MG63 (cell line): ENCODE measurements around the gene ZNF565. TPM values are rescaled to one million over a fixed set of nuclear protein-coding genes. Genes with fewer than 3 reads are reported as not detected.
"Not testable (repeated sequence)": the region's sequence is repeated elsewhere in the genome, so short reads cannot be mapped to it uniquely, and the experiment has no call there.

Experiments used
- DNase-seq: peaks from one replicate; pipeline ENCODE4 v3.0.0-alpha.2; 2020
- H3K27me3 ChIP-seq: fragments of 250-450 bp; sonication (Bioruptor Pico); 2 replicates; pipeline ENCODE4 v1.5.1; 2020; ENCODE audit warnings: mild to moderate bottlenecking, moderate library complexity
- H3K36me3 ChIP-seq: fragments of 250-450 bp; sonication (Bioruptor Pico); 2 replicates; pipeline ENCODE4 v1.5.1; 2020; ENCODE audit warnings: mild to moderate bottlenecking, moderate library complexity
- H3K4me3 ChIP-seq: fragments of 250-450 bp; sonication (Bioruptor Pico); 2 replicates; pipeline ENCODE4 v1.5.1; 2020; ENCODE audit warnings: mild to moderate bottlenecking, moderate library complexity
- H3K9me3 ChIP-seq: fragments of 250-450 bp; sonication (Bioruptor Pico); 2 replicates; pipeline ENCODE4 v1.5.1; 2020; ENCODE audit warnings: mild to moderate bottlenecking, moderate library complexity
- total RNA-seq: library from RNA; depleted of rRNA; stranded (reverse); fragments of >200 nt; shearing (Covaris generic); gene quantifications from 2 replicates; pipeline ENCODE4 v1.2.3, GENCODE V29; 2014; ENCODE audit warnings: low replicate concordance

The ZNF565 gene
- total RNA-seq, 1 experiment from 2014 or later: 3.9 TPM

GRCh38 chr19:36225219-36225892, 10.9 kb upstream of the ZNF565 start:
- peaks cover 93% of the 10 kb centered on the region for H3K36me3 ChIP-seq
- no peak overlapping the region for H3K4me3 ChIP-seq

GRCh38 chr19:36222503-36222902, 8.0 kb upstream of the ZNF565 start:
- peaks cover 93% of the 10 kb centered on the region for H3K36me3 ChIP-seq
- no peaks in the 10 kb centered on the region for H3K27me3 ChIP-seq
- no peak overlapping the region for H3K4me3 ChIP-seq
- no peak for DNase-seq
- H3K9me3 ChIP-seq: peaks cover 2% of the 10 kb centered on the region

More at GRCh38 chr19:36225219-36225892, 10.9 kb upstream of the ZNF565 start:
- Histone ChIP-seq H3K9me3 (peaks cover 6% of the 10 kb centered on the region), H3K27me3 (no peaks in the 10 kb centered on the region)
- DNase-seq: no peak

GRCh38 chr19:36221474-36221873, 7.0 kb upstream of the ZNF565 start:
- Histone ChIP-seq H3K9me3 (peaks cover 2% of the 10 kb centered on the region), H3K27me3 (no peaks in the 10 kb centered on the region), H3K36me3 (peaks cover 88% of the 10 kb centered on the region), H3K4me3 (no peak overlapping the region)
- no peak for DNase-seq

- H3K9me3 ChIP-seq: peaks cover 4% of the 10 kb centered on the region; the same call in 1 of the 2 replicates
- peak; percentile 4 for DNase-seq
- H3K4me3 ChIP-seq: peak overlapping the region; percentile 87
- peaks cover 51% of the 10 kb centered on the region for H3K36me3 ChIP-seq
- no peaks in the 10 kb centered on the region for H3K27me3 ChIP-seq
These were observed 1.0 kb upstream of the ZNF565 start for GRCh38 chr19:36215276-36216123.

- Histone ChIP-seq H3K36me3 (peaks cover 25% of the 10 kb centered on the region), H3K9me3 (peaks cover 4% of the 10 kb centered on the region; the same call in 1 of the 2 replicates), H3K4me3 (no peak overlapping the region), H3K27me3 (no peaks in the 10 kb centered on the region)
- DNase-seq: no peak
These were observed 1.6 kb downstream of the ZNF565 start for GRCh38 chr19:36212895-36213294.

GRCh38 chr19:36210497-36210896, 4.0 kb downstream of the ZNF565 start:
- DNase-seq: no peak
- Histone ChIP-seq H3K27me3 (no peaks in the 10 kb centered on the region), H3K4me3 (no peak overlapping the region), H3K9me3 (peaks cover 4% of the 10 kb centered on the region; the same call in 1 of the 2 replicates), H3K36me3 (peaks cover 10% of the 10 kb centered on the region)

- peaks cover 4% of the 10 kb centered on the region; the same call in 1 of the 2 replicates for H3K9me3 ChIP-seq
- no peak overlapping the region for H3K4me3 ChIP-seq
- H3K27me3 ChIP-seq: no peaks in the 10 kb centered on the region
- peaks cover 6% of the 10 kb centered on the region; the same call in 1 of the 2 replicates for H3K36me3 ChIP-seq
- no peak for DNase-seq
These were observed 5.1 kb downstream of the ZNF565 start for GRCh38 chr19:36209372-36209771.

- Histone ChIP-seq H3K36me3 (peaks cover 6% of the 10 kb centered on the region), H3K27me3 (no peaks in the 10 kb centered on the region), H3K9me3 (peaks cover 4% of the 10 kb centered on the region; the same call in 1 of the 2 replicates), H3K4me3 (no peak overlapping the region)
- DNase-seq: no peak
These were observed 6.7 kb downstream of the ZNF565 start for GRCh38 chr19:36207605-36208252.

- Histone ChIP-seq H3K4me3 (no peak overlapping the region), H3K27me3 (no peaks in the 10 kb centered on the region), H3K9me3 (no peaks in the 10 kb centered on the region), H3K36me3 (no peaks in the 10 kb centered on the region; the same call in 1 of the 2 replicates)
- DNase-seq: no peak
These were observed 11.2 kb downstream of the ZNF565 start for GRCh38 chr19:36203293-36203692.

GRCh38 chr19:36201684-36202083, 12.8 kb downstream of the ZNF565 start:
- H3K9me3 ChIP-seq: no peaks in the 10 kb centered on the region
- no peak for DNase-seq
- no peak overlapping the region for H3K4me3 ChIP-seq
- no peaks in the 10 kb centered on the region; the same call in none of the 2 replicates for H3K36me3 ChIP-seq
- H3K27me3 ChIP-seq: no peaks in the 10 kb centered on the region

- Histone ChIP-seq H3K27me3 (no peaks in the 10 kb centered on the region), H3K36me3 (peaks cover 14% of the 10 kb centered on the region)
- no peak for DNase-seq
These were observed 16.3 kb downstream of the ZNF565 start for GRCh38 chr19:36198119-36198518.

GRCh38 chr19:36196249-36196648, 18.2 kb downstream of the ZNF565 start:
- Histone ChIP-seq H3K36me3 (peaks cover 14% of the 10 kb centered on the region), H3K27me3 (no peaks in the 10 kb centered on the region), H3K9me3 (no peaks in the 10 kb centered on the region), H3K4me3 (no peak overlapping the region)
- DNase-seq: no peak

More at GRCh38 chr19:36198119-36198518, 16.3 kb downstream of the ZNF565 start:
- Histone ChIP-seq H3K9me3 (no peaks in the 10 kb centered on the region), H3K4me3 (no peak overlapping the region)

- not testable (repeated sequence) for DNase-seq, H3K4me3 ChIP-seq, H3K27me3 ChIP-seq, H3K9me3 ChIP-seq
- peaks cover 20% of the 10 kb centered on the region for H3K36me3 ChIP-seq
These were observed 27.7 kb downstream of the ZNF565 start for GRCh38 chr19:36186722-36187121.

GRCh38 chr19:36183245-36183628, 31.2 kb downstream of the ZNF565 start:
- H3K36me3 ChIP-seq: peaks cover 15% of the 10 kb centered on the region
- H3K9me3 ChIP-seq: no peaks in the 10 kb centered on the region
- DNase-seq: no peak
- no peak overlapping the region for H3K4me3 ChIP-seq
- H3K27me3 ChIP-seq: no peaks in the 10 kb centered on the region

- Histone ChIP-seq H3K27me3 (no peaks in the 10 kb centered on the region), H3K9me3 (no peaks in the 10 kb centered on the region), H3K36me3 (peaks cover 15% of the 10 kb centered on the region), H3K4me3 (no peak overlapping the region)
- no peak for DNase-seq
These were observed 31.7 kb downstream of the ZNF565 start for GRCh38 chr19:36182612-36183244.

GRCh38 chr19:36179077-36179476, 35.4 kb downstream of the ZNF565 start:
- DNase-seq, H3K9me3 ChIP-seq: not testable (repeated sequence)

More at GRCh38 chr19:36179077-36179476, 35.4 kb downstream of the ZNF565 start:
- H3K27me3 ChIP-seq, H3K4me3 ChIP-seq: not testable (repeated sequence)
- H3K36me3 ChIP-seq: peaks cover 15% of the 10 kb centered on the region
